Measurements from ENCODE around the gene RSPH6A.
"Not testable (repeated sequence)": the region's sequence is repeated elsewhere in the genome, so short reads cannot be mapped to it uniquely, and the experiment has no call there.

RSPH6A gene

DNA sequence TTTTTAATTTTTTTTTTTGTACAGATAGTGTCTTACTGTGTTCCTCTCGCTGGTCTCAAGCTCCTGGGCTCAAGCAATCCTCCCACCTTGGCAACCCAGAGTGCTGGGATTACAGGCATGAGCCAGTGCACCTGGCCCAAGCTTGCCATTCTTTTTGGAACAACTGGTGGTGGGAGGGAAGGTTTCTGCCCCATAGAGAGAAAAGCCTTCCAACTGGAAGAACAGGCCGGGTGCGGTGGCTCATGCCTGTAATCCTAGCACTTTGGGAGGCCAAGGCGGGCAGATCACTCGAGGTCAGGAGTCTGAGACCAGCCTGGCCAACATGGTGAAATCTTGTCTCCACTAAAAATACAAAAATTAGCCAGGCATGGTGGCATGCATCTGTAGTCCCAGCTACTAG, 15.6 kb downstream of the RSPH6A start:
- DNase-seq, result not testable (repeated sequence)

DNA sequence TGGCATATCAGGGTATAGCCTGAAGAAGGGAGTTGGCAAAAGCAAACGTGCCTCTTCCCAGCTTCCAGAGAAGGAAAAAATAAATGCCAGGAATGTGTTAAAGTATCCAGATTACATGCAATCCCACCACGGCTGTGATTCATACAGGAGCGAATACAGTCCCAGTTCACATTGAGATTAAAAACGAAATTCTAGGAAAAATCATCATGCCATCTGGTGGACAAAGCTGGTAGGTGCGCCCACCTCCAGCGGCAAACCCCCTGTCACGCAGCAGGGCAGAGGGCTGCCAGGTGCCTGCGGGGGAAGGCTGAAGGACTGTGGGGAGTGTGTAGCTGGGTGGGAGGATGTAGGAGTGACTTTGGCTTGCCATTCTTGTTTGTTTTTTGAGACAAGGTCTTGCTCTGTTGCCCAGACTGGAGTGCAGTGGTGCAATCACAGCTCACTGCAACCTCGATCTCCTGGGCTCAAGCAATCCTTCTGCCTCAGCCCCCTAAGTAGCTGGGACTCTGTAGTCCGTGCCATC, 16.1 kb downstream of the RSPH6A start:
- peak; percentile 73 for DNase-seq

DNA sequence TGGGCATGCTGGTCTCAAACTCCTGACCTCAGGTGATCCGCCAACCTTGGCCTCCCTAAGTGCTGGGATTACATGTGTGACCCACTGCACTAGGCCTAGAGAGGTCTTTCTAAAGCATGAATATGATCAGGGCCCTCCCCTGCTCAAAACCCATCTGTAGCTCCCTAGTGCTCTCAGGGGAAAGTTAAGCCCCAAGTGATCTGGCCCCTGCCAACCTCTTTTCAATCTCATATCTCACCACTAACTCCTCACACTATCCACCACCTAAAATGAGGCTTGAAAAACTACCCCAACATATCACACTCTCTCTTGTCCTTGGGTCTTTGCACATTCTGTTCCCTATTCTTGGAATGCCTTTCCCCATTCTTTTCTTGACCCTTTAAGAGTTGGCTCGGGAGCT, 20.5 kb downstream of the RSPH6A start:
- DNase-seq, result no peak

DNA sequence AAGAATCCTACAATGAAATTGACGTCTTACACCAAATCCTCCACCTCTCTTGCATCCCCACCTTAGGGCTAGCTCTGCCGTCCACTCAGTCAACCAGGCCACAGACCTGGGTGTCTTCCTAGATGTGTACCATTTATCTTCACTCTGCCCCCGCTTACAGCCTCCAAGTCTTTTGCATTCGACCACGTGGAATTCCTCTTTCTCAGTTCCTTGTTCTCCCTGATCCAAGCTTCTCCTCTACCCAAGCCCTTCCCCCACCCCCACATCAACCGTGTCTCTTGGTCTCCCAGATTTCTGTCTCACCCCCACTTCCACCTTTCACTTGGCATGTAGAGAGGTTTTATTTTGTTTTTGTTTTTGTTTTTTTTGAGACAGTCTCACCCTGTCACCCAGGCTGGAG, 21.2 kb downstream of the RSPH6A start:
- DNase-seq, result no peak

DNA sequence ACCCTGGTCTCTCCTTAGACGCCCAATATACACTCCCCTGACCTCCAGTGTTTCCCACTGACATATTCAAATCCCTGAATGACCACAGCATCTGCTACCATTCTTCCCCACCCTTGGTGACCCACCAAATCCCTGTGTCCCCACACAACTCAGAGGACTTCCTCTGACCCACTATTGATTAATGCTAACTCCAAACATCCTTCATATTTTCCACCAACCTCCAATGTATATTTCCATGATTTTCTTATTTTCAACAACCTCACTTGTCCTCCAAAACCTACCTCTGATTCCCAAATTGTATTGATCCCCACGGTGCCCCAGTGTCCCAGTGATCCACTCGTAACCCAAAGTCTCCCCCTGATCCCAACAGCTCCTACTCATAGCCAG, 21.9 kb downstream of the RSPH6A start:
- no peak for DNase-seq

DNA sequence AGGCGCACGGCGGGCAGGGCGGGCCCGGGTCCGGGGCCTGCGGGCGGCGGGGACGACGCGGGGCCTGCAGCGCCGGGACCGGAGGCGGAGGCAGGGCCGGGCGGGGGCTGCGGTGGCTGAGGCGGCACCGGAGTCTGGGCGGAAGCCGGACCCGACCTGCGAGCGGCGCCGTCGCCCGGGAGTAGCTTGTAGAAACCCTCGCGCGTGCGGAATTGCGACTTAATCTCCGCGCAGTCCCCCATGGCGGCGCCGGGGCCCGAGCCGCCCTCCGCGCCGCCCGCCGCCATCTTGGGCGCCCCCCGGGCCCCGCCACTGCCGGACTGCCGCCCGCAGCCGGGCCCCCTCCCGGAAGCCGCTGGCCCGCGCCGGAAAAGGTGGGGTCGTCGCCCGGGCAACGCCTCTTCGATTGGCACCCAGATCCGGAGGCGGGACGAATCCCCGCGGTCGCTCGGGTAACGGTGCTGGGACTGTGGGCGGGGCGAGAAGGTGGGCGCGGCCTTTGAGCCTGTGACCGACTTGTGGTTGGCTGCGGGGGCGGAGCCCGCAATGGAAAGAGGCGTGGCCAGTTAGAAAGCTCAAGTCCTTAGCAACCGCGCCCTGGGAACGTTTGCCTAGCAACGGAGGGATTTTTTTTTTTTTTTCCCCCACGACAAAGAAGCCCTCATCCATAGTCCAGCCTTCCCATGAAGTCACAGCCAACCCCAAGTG, 22.5 kb downstream of the RSPH6A start, which contains the start of gene DMWD:
DMWD (minus strand) TSS at position 376 of the 708 bp plus-strand sequence; CDS start at position 287, 89 bp downstream.
- DNase-seq, result peak; percentile 99

DNA sequence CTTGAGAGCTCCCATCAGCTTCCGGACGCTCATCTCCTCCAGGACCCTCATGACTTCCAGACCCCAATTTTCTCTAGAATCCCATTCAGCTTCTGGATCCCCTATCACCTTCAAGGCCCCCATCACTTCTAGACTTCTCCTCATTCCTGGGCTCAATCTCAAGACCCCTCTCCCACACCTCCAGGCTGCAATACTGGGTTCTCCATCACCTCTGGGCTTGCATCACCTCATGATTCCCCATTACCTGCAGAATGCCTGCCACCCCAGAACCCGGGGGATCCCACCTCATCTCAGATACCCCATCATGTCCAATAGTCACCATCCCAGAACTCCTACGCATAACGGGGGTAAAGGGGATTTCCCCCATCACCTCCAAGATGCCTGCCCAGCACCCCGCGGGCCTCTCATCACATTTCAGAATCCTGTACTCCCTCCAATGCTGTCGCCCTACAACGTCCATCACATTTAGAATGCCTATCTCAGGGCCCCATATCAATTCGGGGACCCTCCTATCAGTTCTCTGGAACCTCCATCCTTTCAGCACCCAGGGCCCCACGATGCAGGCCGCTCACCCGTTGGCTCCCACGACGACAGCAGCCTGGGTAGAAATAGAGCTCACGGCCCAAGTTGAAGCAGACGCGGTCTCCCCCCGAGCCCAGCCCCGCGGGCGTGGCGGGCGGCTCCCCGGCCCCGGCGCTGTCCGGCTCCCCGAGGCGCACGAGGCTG, 23.2 kb downstream of the RSPH6A start:
- no peak for DNase-seq

DNA sequence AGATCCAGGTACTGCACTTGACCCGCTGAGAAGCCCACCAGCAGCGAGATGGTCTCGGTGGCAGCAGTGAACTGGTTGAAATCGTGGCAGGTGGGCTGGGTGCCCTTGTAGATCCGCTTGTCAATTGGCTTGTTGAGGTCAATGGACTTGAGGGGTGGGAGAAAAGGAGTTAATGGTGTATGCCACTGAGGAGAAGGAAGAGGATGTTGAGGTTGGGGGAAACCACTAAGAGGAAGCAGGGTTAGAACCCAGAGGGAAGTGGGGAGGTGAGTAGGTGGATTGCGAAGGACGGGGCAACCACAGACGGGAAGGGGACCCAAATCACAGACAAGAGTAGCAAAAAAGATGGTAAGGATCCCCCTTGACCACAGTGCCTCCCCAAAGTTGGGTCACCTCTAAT, 24.2 kb downstream of the RSPH6A start:
- DNase-seq, result no peak

DNA sequence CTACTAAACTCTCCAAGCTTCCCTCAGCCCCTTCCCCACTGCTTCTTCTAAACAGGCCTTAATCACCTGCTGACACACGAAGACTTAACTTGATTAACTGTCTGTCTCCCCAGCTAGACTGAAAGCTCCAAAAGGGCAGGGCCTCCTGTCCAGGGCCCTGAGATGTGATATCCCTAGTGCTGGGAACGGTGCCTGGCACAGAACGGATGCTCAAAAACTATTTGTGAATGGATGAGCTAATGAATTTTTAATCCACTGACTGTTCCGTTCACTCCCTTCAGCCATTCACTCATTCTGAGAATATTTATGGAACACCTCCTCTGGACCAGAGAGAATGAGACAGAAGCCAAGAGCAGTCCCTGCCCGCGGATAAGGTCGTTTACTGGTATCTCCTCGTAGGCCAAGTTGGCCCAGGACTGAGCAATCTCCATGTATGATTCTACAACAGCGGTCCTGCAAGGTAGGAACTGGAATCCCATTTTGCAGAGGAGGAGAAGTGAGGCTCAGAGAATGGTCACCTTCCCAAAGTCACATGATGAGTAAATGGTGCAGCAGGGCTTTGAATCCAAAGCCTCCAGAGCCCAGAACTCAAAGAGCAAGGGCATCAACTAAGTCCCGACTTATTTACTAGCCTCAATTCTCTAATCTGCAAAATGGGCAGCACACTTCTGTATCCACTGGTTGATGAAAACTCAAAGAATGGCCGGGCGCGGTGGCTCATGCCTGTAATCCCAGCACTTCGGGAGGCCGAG, 25.9 kb downstream of the RSPH6A start:
- DNase-seq, result no peak

DNA sequence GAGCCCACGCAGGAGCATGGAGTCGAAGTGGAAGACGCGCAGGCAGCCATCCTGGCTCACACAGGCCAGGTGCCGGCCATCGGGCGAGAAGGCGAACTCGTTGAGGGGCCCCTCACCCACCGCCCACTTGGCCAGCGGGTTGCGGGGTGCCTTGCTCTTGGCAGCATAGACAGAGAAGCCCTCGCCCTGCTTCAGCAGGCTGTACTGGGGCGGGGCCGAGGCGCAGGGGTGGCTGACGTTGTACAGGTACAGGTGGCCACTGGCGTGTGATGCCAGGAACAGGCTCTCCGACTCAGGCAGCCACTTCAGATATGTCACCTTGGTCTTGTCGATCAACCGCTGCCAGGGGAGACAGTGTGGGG, 28.6 kb downstream of the RSPH6A start:
- DNase-seq, result no peak

DNA sequence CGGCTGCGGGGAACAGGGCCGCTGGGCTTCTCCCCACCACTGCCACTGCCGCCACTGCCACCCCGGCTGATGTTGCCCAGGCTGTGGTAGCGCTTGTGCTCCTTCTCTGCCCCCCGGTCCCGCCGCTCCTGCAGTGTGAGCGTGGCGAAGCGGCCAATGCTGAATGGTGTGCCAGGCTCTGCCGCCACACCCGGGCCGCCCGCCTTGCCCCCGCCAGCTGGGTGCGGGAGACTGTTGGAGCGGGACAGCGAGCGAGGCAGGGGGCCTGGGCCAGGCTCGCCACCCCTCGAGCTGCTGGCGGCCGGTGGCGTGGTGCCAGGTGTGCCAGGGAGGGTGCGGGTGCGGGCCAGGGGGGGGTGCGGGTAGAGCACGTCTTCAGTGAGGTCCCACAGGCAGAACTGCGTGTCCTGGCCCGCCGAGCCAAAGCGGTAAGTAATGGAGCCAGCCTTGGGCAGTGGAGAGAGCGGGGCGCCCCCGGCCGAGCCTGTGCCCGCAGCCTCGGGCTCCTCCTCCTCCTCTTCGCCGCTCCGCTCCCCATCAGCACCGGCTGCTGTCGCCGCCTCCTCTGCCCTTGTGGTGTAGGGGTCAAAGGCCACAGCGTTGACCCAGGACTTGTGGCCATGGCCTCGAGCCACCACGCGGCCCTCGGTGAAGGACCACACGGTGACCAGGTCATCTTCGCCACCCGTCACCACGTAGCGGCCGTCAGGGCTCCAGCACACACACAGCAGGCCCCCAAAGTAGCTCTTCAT, 29.2 kb downstream of the RSPH6A start:
- no peak for DNase-seq

DNA sequence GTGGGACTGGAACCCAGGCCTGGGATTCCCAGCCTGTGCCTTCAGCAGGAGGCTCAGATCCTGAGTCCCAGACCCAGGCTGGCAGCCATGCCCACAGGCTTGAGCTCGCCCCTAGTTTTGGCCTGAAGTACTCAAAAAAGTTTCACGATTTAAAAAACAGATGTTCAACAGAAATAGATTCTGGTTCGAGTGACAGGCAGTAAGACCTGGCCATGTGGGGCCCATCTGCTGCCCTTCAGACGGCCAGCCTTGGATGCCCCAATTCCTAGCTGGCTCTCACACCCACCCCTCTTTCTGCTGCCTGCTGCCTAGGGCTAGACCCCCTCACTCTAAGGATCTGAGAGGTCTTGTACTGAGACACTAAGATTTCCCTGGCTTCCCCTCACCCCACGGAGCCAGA, 30.0 kb downstream of the RSPH6A start:
- no peak for DNase-seq

DNA sequence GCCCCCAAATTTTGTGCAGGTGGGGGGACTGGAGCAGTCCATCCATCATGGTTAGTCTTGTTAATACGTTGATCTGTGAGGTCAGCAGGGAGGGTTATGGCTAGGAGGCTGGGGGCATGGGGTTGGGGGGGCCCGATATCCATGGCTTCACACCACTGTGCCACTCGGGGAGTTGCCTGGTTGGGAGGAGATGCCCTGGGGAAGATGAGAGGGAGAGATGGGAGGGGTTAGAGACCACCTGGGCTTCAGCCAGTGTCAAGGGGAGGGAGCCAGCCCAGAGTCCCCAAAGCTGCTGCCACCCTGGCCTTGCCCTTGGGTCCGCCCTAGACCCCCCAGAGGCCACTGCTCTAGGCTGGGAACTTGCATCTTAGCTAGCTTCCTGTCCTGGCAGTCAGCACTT, 31.0 kb downstream of the RSPH6A start:
- no peak for DNase-seq

DNA sequence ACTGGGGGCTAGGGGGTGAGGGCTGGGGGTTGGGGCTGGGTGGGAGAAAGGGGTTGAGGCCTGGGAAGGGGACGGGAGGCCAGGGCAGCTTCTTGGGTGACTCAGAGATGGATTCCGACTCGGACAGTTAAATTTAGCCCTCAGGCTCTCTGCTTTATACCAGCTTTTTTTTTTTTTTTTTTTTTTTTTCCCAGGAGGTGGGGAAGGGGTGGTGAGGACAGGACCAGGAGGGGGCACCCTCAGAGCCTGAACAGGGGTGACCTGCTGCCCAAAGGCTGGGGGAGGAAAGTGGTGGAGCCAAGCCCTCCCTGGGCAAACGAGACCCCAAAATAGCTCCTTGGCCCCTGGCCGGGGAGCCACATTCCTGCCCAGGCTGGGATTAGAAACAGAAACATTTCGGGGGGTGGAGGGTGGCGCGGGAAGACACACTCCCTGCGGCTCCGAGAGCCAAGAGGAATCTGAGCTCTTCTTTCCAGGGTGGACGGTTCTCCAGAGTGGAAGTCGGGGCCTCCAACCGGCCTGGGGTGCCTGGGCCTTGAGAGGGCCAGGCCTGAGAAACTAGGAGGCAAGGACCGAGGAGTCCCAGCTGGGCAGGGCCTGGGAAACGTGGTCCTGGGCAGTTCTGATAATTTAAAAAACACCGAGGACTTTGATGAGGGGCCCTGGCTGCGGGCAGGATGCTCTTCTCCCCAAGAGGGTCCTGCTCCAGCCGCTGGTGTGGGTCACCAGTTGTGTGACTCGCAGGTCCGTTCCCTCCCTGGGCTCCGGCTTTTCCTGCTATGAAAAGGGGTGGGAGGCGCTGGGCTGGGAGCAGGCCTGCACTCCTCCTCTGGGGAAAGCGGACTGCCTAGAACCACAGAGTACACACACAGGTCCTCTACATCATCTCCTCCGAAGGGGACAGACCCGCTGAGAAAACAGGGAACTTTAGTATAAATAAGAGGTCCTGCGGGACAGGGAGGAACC, 32.0 kb downstream of the RSPH6A start:
- no peak for DNase-seq

DNA sequence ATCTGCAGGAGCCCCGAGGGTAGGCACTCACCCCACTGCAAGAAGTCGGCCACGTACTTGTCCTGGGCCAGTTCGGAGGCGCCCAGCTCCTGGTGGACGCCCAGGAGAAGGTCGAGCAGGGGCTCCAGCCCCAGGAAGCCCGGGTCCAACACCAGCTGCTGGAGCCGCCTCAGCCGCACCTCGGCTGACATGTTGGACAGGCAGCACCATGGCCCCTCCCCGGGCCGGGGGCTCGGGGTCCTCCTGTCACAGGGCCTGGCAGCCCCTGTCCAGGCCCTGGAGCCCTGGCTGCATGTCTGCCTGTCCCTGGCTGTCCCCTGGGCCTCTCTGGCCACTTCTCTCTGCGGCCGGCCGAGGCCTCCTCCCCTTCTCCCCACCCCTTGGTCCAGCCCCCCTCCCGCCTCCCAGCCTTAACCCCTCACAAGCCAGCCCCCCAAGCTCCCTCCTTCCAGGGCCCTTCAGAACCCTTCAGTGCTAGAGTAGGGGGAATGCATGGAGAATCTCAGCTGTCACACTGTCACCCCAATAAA, 32.9 kb downstream of the RSPH6A start, which contains the start of gene DMPK:
DMPK (minus strand) TSS at position 329 of the 530 bp plus-strand sequence; CDS start at position 191, 138 bp downstream.
- no peak for DNase-seq

DNA sequence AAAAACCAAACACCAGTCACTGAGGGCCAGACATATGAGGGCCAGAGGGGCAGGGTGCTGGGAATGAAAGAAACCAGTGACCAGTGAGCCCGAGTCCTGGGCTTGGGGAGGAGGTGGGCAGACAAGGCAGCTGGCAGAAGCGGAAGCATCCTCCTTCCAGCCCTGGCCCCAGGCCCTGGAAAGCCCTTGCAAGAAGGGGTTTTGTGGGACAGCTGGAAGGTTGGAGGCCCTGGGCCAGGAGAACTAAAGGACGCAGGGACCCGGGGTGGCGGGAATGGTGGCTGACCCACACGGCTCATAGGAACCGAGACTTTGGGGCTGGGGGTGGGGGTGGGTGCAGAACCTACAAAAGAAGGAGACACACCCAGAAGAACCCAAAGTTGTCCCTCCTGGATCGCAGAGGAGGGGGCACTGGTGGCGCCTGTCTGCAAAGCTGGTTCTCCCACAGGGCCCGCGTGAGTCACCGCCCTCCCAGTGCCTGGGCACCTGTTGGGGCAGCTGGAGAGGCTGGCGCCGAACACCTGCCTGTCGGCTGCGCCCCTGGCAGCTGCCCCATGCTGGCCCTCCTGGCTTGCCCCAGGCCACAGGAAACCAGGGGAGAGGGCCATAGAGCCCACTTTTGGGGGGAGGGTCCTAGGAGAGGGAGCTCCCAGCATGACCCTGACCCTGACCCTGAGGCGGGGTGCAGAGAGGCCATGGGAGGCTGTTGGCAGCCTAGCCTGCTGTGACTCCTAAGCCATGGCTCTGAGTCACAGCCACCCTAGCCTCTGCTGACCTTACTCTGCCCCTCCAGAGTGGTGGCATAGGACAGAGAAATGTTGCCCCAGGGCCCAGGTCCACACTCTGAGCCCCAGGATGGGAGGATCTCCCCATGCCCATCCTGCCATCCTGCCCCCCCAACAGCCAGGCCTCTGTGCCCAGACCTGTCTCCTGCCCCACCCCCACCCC, 33.6 kb downstream of the RSPH6A start:
- DNase-seq, result peak; percentile 66

DNA sequence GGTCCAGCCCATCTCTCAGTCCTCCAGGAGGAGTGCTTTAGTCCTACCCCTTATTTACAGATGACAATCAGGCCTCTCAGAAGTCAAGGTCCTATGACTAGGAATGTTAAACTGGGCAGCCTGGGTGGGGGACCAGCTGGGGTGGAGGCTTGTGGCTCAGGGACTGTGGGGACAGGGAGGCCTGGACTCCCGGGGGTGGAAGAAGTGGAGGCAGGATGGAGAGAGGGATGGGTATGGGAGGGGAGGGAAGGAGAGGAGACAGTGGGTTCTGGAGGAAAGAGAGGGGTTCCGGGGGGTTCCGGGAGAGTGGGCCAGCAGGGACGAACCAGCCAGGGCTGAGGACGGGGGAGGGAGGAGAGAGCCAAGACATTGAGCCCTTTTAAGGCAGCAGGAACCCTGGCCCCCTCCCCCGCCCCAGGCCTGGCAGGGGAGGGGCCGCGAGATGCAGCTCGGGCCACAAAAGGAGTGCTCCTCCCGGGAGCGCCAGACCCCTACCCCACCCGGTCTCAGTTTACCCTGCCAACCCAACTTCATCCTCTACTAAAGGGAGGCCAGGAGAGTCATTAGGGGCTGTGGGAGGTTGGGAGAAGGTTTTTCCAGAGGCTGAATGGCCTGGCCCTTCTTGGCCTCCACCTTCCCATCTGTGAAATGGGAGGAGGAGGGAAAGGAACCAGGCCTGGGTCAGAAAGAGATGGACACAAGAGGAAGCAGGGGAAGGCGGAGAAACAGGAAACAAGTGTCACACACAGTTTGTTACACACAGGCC, 34.5 kb downstream of the RSPH6A start:
- DNase-seq, result no peak

DNA sequence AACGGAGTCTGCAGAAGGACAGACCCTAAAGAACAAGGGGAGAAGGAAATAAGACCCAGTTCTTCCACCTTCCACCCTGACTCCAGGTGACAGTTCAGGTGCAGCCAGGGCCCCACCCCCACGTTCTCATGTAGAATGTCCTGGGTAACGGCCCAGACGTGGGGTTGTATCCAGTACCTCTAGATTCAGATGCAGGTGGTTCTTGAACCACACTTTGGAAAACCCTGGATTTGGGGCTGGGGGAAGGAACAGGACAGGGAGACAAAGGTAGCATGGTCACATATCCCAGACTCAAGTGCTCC, 35.0 kb downstream of the RSPH6A start:
- DNase-seq, result no peak

Data from NCI-H510A treated with DMSO at 0.1 percent for 48 hours (cell line).